Vagina (tissue), 2 donors: ENCODE data around the gene PIWIL1.

ENCODE experiments used
- CTCF ChIP-seq, 3 experiments: fragments of 450-650 bp in 2 of 3; fragments of 200-600 bp in 1 of 3; sonication (generic) in 1 of 3; IDR thresholded peaks; one replicate each; pipeline ENCODE4 v1.5.1; 2017 to 2019; ENCODE audit warnings: antibody characterized with exemption in 3 of 3, mild to moderate bottlenecking in 2 of 3, moderate library complexity in 2 of 3
- POLR2AphosphoS5 ChIP-seq, 2 donors: sonication (generic); formaldehyde crosslinking; IDR thresholded peaks; one replicate each; pipeline ENCODE4 v1.9.0; 2017; ENCODE audit warnings: antibody characterized with exemption in 2 of 2, mild to moderate bottlenecking in 2 of 2, low read depth in 1 of 2; ENCODE audit not compliant: insufficient read depth in 1 of 2

DNA sequence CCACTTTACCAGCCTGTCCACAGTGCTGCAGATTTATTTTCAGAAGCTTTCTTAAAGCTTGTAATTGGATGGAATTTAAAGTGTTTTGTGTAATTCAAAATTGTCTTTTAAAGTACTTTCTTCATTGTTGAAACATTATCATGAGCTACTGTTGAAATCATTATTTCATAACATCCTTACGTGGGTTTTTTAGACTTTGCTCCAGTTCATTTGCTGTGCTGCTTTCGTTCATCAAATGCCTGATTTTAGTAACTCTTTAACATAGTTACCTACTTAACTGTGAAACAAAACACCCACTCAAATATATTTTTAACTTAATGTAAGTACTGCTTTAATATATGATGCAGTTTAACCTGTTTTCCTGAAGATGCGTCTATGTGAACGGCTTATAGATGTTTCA, 47.5 kb downstream of the PIWIL1 start:
- TF ChIP-seq CTCF (IDR thresholded peaks at IDR 0.05) (no peak), POLR2AphosphoS5 (IDR thresholded peaks at IDR 0.05; ENCODE audit: insufficient read depth in 1 of 2, low read depth in 1 of 2) (no peak)
